ENCODE data around the gene ADGRL3.

DNA sequence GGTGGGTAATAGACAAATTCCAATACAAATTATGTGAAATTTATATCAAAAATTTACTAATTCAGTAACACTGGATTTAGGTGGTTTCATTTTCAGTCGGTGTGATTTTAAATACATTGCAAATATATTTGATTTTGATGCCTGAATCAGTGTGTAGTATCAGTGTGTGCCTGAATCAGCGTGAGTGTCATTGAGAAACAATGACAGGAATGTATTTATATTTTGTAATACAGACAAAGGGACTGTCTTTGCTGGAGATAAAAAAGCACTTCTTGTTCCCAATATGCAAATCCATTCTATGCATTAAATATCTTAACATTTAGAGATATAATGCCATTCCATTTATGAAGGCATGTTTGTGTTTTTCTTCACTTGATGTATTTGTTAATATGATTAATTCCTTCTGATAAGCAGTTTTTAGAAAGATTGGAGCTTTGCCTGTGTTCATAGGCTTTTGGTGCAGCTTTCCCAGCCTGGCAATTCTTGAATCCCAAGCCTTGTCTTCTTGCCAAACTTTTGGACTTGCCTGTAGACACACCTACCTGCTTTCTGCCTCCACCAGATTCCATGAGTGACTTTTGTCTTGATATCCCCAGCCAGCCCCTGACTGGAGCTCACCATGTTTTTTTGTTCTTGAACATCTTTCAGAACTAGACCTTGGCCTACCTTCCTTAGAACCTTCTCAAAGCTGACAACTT lies 243.8 kb downstream of the ADGRL3 start:
- TF ChIP-seq POLR2A (IDR thresholded peaks at IDR 0.05) (no peak), CTCF (IDR thresholded peaks at IDR 0.05) (no peak)

Data from suprapubic skin (tissue), 3 donors.